CD14-positive monocyte (primary cell): Measurements from ENCODE around the gene TTC29. TPM values are rescaled to one million over a fixed set of nuclear protein-coding genes. Genes with fewer than 3 reads are reported as not detected.
"Not testable (repeated sequence)": the region's sequence is repeated elsewhere in the genome, so short reads cannot be mapped to it uniquely, and the experiment has no call there.

Source experiments
- DNase-seq, 3 donors: peaks; one replicate each; pipeline ENCODE4 v3.0.0-alpha.2; 2011 to 2022
- H2AFZ ChIP-seq: 2 replicates; pipeline ENCODE4 v1.6.0; 2012; ENCODE audit warnings: mild to moderate bottlenecking, low read depth, low read length, inconsistent platforms; ENCODE audit not compliant: insufficient read depth, poor library complexity, severe bottlenecking
- H3K27ac ChIP-seq, 2 donors: 1 replicate in 1 of 2; 2 replicates in 1 of 2; pipeline ENCODE4 v1.5.1; 2012 to 2013; ENCODE audit warnings: low read length in 2 of 2, control low read depth in 1 of 2, inconsistent platforms in 1 of 2, low read depth in 1 of 2, mild to moderate bottlenecking in 1 of 2
- H3K27me3 ChIP-seq, 2 donors: one replicate each; pipeline versions ENCODE4 v1.6.0 to v1.6.1; 2011 to 2013; ENCODE audit warnings: low read length in 2 of 2; ENCODE audit not compliant: control insufficient read depth in 2 of 2, insufficient read depth in 2 of 2
- H3K36me3 ChIP-seq, 2 donors: replicated peaks in 1 of 2; 1 replicate in 1 of 2; 2 replicates in 1 of 2; pipeline versions ENCODE4 v1.5.1 to v1.6.1; 2012 to 2013; ENCODE audit warnings: low read length in 2 of 2, control low read depth in 1 of 2, inconsistent platforms in 1 of 2, mild to moderate bottlenecking in 1 of 2; ENCODE audit not compliant: insufficient read depth in 2 of 2, control insufficient read depth in 1 of 2
- H3K4me1 ChIP-seq, 2 donors: 1 replicate in 1 of 2; 2 replicates in 1 of 2; pipeline versions ENCODE4 v1.5.1 to v1.6.1; 2012 to 2013; ENCODE audit warnings: low read length in 2 of 2, control low read depth in 1 of 2, inconsistent platforms in 1 of 2, mild to moderate bottlenecking in 1 of 2, moderate library complexity in 1 of 2; ENCODE audit not compliant: insufficient read depth in 2 of 2, control insufficient read depth in 1 of 2
- H3K4me2 ChIP-seq: replicated peaks from 2 replicates; pipeline ENCODE3; 2012; ENCODE audit warnings: low read length, moderate library complexity, mild to moderate bottlenecking; ENCODE audit not compliant: poor library complexity, severe bottlenecking; ENCODE audit errors: extremely low read depth
- H3K4me3 ChIP-seq, 3 experiments: fragments of 200-600 bp in 1 of 3; sonication (generic) in 1 of 3; replicated peaks in 1 of 3; 1 replicate in 2 of 3; 2 replicates in 1 of 3; pipeline ENCODE4 v1.5.1; 2011 to 2013; ENCODE audit warnings: low read length in 3 of 3, mild to moderate bottlenecking in 3 of 3, control low read depth in 2 of 3, low read depth in 2 of 3, inconsistent platforms in 1 of 3, moderate library complexity in 1 of 3
- H3K79me2 ChIP-seq: 2 replicates; pipeline ENCODE4 v1.6.0; 2012; ENCODE audit warnings: mild to moderate bottlenecking, control low read depth, inconsistent platforms, low read length, moderate library complexity; ENCODE audit not compliant: insufficient read depth
- H3K9ac ChIP-seq: 2 replicates; pipeline ENCODE4 v1.6.0; 2017; ENCODE audit warnings: low read length, mild to moderate bottlenecking; ENCODE audit not compliant: insufficient read depth, poor library complexity, severe bottlenecking
- H3K9me3 ChIP-seq, 2 donors: replicated peaks in 1 of 2; 1 replicate in 1 of 2; 2 replicates in 1 of 2; pipeline versions ENCODE4 v1.5.1 to v1.6.1; 2012 to 2013; ENCODE audit warnings: low read length in 2 of 2, control low read depth in 1 of 2; ENCODE audit not compliant: control insufficient read depth in 1 of 2, insufficient read depth in 1 of 2
- H4K20me1 ChIP-seq: 2 replicates; pipeline ENCODE4 v1.6.0; 2012; ENCODE audit warnings: mild to moderate bottlenecking, low read length, control low read depth, moderate library complexity; ENCODE audit not compliant: insufficient read depth
- H3K27ac Mint-ChIP-seq, 7 donors: one replicate each; pipeline ENCODE4 v1.8.0; 2020; ENCODE audit warnings: mild to moderate bottlenecking in 7 of 7, mixed read lengths in 7 of 7, moderate library complexity in 6 of 7, inconsistent platforms in 2 of 7
- H3K27me3 Mint-ChIP-seq, 3 donors: one replicate each; pipeline ENCODE4 v1.8.0; 2021 to 2022; ENCODE audit warnings: low read depth in 3 of 3, mild to moderate bottlenecking in 3 of 3, mixed read lengths in 3 of 3, moderate library complexity in 3 of 3, inconsistent platforms in 1 of 3
- H3K36me3 Mint-ChIP-seq, 2 donors: one replicate each; pipeline ENCODE4 v1.8.0; 2020; ENCODE audit warnings: mixed read lengths in 2 of 2, inconsistent platforms in 1 of 2, mild to moderate bottlenecking in 1 of 2
- H3K4me1 Mint-ChIP-seq: one replicate; pipeline ENCODE4 v1.8.0; 2020; ENCODE audit warnings: mild to moderate bottlenecking, mixed read lengths
- H3K4me3 Mint-ChIP-seq, 2 donors: one replicate each; pipeline ENCODE4 v1.8.0; 2020; ENCODE audit warnings: mild to moderate bottlenecking in 2 of 2, mixed read lengths in 2 of 2, moderate library complexity in 1 of 2
- H3K9me3 Mint-ChIP-seq, 7 donors: one replicate each; pipeline ENCODE4 v1.8.0; 2020 to 2022; ENCODE audit warnings: mixed read lengths in 7 of 7, mild to moderate bottlenecking in 6 of 7, moderate library complexity in 6 of 7, inconsistent platforms in 2 of 7
- WGBS: methylation state at CpG from one replicate; pipeline ENCODE4 v1.1.5; 2013; ENCODE audit warnings: missing lambda C conversion rate; ENCODE audit not compliant: insufficient coverage; 5-methylcytosine and 5-hydroxymethylcytosine counted together
- intact Hi-C, 2 donors: fragments of 100-400 bp; cut with micrococcal nuclease; formaldehyde crosslinking; loops; one replicate each; pipeline versions ENCODE4 v1.15.0 to v1.15.1; 2023
- polyA plus RNA-seq, 3 donors: library from polyadenylated mRNA; depleted of rRNA in 1 of 3; unstranded in 2 of 3; stranded (reverse) in 1 of 3; fragments of 300-500 nt in 2 of 3; fragments of >200 nt in 1 of 3; fragmentation: Illumina TruSeq in 2 of 3; gene quantifications; 1 replicate in 2 of 3; 2 replicates in 1 of 3; pipeline ENCODE4 v1.2.3, GENCODE V29; 2012 to 2021
- TF ChIP-seq, protein P1 (sequence below): fragments of 200-600 bp; IDR thresholded peaks from one replicate; pipeline ENCODE4 v1.8.0; 2022; ENCODE audit warnings: antibody characterized with exemption, mild to moderate bottlenecking

TTC29 gene
- polyA plus RNA-seq, 3 donors, result not detected

DNA sequence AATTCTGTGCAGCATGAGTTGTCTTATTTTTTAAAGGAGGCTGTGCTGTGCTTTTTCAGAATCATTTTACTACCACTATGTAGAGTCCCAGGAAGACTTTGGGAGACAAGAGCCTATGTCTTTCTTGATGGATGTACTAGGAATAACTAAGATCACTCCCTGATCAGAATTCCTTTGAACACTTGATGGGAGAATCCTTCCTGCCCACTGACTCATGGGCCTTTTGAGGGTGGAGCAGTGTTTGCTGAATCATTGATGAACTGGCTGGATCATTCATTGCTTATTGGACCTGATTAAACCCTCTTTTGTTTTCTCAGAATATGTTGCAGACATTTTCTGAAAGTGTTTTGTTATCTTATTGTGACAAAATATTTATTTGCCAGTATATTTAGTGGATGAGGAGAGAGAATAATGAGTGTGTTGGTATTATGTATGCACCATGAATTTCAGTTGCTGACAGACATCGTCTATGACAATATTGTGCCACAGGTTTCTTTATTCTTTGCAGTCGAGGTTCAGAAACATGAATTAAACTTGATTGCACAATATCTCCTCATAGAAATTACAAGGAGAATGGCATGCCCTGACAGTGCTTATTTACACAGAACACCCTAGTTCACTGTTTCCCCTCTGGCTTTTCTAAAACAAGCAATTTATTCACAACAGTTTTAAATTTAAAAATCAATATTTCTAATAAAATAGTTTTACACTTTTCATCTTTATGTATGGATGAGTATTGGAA, 270.7 kb downstream of the TTC29 start:
- Histone ChIP-seq H2AFZ (no peak overlapping the region), H3K9me3 (peaks cover 0 to 2% of the 10 kb centered on the region in 2 donors), H3K36me3 (no peaks in the 10 kb centered on the region), H3K27ac (no peak overlapping the region), H3K9ac (no peak overlapping the region), H3K4me3 (no peak overlapping the region), H4K20me1 (no peaks in the 10 kb centered on the region), H3K79me2 (no peaks in the 10 kb centered on the region), H3K27me3 (no peaks in the 10 kb centered on the region), H3K4me1 (no peaks in the 10 kb centered on the region), H3K4me2 (no peak overlapping the region)
- no peak overlapping the region for H3K4me3 Mint-ChIP-seq
- H3K36me3 Mint-ChIP-seq, result no peaks in the 10 kb centered on the region
- H3K27ac Mint-ChIP-seq, result no peak overlapping the region
- no peaks in the 10 kb centered on the region for H3K4me1 Mint-ChIP-seq
- peaks cover 0 to 7% (median 3%) of the 10 kb centered on the region in 7 donors for H3K9me3 Mint-ChIP-seq
- TF ChIP-seq, protein P1, sequence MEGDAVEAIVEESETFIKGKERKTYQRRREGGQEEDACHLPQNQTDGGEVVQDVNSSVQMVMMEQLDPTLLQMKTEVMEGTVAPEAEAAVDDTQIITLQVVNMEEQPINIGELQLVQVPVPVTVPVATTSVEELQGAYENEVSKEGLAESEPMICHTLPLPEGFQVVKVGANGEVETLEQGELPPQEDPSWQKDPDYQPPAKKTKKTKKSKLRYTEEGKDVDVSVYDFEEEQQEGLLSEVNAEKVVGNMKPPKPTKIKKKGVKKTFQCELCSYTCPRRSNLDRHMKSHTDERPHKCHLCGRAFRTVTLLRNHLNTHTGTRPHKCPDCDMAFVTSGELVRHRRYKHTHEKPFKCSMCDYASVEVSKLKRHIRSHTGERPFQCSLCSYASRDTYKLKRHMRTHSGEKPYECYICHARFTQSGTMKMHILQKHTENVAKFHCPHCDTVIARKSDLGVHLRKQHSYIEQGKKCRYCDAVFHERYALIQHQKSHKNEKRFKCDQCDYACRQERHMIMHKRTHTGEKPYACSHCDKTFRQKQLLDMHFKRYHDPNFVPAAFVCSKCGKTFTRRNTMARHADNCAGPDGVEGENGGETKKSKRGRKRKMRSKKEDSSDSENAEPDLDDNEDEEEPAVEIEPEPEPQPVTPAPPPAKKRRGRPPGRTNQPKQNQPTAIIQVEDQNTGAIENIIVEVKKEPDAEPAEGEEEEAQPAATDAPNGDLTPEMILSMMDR, result no peak
- intact Hi-C loops, result no loop called here
- WGBS, result 100% methylated on average over 2 of the region's 2 CpGs
- peaks cover 0 to 2% (median 0%) of the 10 kb centered on the region in 3 donors for H3K27me3 Mint-ChIP-seq
- no peak for DNase-seq

DNA sequence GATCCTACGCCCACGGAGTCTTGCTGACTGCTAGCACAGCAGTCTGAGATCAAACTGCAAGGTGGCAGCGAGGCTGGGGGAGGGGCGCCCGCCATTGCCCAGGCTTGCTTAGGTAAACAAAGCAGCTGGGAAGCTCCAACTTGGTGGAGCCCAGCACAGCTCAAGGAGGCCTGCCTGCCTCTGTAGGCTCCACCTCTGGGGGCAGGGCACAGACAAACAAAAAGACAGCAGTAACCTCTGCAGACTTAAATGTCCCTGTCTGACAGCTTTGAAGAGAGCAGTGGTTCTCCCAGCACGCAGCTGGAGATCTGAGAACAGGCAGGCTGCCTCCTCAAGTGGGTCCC, 281.7 kb downstream of the TTC29 start:
- no CpG with 5 or more reads among the region's 6 CpGs for WGBS
- H3K79me2 ChIP-seq, H3K27me3 Mint-ChIP-seq, DNase-seq, H4K20me1 ChIP-seq, H3K27ac Mint-ChIP-seq, H3K4me1 Mint-ChIP-seq, H3K4me3 ChIP-seq, H3K9ac ChIP-seq, H3K36me3 Mint-ChIP-seq, H3K27ac ChIP-seq, H2AFZ ChIP-seq, H3K4me1 ChIP-seq, H3K9me3 ChIP-seq, H3K27me3 ChIP-seq, H3K4me2 ChIP-seq, H3K36me3 ChIP-seq, H3K4me3 Mint-ChIP-seq, intact Hi-C loops: not testable (repeated sequence)
- peaks cover 6 to 12% (median 9%) of the 10 kb centered on the region in 7 donors for H3K9me3 Mint-ChIP-seq
